GM19023 (cell line): ENCODE data around the gene CEP164.
A peak's percentile ranks its signal among the peaks of the same experiment; 100 is the strongest.
"Not testable (repeated sequence)": the region's sequence is repeated elsewhere in the genome, so short reads cannot be mapped to it uniquely, and the experiment has no call there.

Experiments
- ATAC-seq: cut with Tn5 transposase; IDR thresholded peaks from one replicate; pipeline ENCODE4 v1.9.1; 2021; ENCODE audit warnings: mild to moderate bottlenecking, moderate library complexity; ENCODE audit not compliant: unreplicated experiment

Gene CEP164

GRCh38 chr11:117303646-117304315 lies 23.9 kb upstream of the CEP164 start:
- no peak for ATAC-seq

GRCh38 chr11:117305145-117305544 lies 22.5 kb upstream of the CEP164 start:
- no peak for ATAC-seq

GRCh38 chr11:117309310-117309709 lies 18.3 kb upstream of the CEP164 start:
- no peak for ATAC-seq

DNA sequence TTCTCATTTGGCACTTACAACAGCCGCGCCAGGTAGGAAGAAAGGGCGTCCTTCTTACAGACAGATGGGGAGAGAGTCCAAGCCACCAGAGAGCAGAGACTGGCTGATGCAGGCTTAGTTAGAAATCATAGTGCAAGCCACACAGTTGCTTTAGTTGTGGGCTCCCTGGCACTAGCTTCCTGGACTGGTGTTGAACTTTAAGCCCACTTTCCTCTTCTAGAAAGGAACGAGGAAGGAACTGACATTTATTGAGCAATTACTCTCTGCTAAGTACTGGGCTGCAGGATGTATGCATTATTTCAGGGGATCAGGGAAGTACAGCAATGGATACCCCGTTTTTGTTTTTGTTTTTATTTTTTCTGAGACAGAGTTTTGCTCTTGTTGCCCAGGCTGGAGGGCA lies 14.6 kb upstream of the CEP164 start:
- no peak for ATAC-seq

- ATAC-seq: no peak
These were observed 13.6 kb upstream of the CEP164 start for GRCh38 chr11:117313828-117314768.

DNA sequence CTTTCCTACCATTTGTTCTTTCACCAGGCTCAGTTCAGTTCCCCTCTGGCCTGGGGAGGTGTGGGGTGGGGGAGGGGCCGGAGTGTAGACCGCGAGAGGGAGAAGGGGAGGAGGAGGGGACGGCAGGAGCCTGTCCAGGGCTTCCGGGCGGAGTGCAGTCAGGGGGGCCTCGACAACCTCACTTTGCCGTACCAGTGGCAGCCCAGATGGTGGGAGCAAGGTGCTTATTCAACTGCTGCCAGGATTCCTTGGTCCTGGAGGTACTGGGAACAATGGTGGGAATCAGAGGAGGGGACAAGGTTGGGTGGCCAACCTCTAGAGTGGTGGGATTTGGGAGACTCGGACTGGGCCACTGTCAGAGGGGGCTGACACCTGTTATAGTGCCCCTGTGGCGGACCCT lies 12.8 kb upstream of the CEP164 start:
- no peak for ATAC-seq

GRCh38 chr11:117315285-117316196 lies 12.1 kb upstream of the CEP164 start:
- no peak for ATAC-seq

- no peak for ATAC-seq
These were observed 11.3 kb upstream of the CEP164 start, which contains the start of gene BACE1 for GRCh38 chr11:117316197-117316961. Gene BACE1 (minus strand): TSS chr11:117316256. CDS start chr11:117315795, 461 bp downstream.

DNA sequence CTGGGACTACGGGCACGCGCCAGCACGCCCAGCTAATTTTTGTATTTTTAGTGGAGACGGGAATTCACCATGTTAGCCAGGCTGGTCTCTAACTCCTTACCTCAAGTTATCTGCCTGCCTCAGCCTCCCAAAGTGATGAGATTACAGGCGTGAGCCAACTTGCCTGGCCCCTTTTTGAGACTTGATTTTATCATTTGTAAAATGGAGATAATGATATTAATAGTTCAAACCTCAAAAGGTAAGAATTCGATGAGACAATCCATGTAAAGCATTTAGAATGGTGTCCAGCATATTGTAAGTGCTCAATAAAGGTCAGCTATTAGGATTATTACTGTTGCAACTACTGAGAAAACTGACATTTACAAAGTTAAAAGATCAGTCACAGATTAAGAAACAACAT lies 8.9 kb upstream of the CEP164 start:
- ATAC-seq: no peak

- no peak for ATAC-seq
These were observed 8.3 kb upstream of the CEP164 start for GRCh38 chr11:117319214-117319840.

DNA sequence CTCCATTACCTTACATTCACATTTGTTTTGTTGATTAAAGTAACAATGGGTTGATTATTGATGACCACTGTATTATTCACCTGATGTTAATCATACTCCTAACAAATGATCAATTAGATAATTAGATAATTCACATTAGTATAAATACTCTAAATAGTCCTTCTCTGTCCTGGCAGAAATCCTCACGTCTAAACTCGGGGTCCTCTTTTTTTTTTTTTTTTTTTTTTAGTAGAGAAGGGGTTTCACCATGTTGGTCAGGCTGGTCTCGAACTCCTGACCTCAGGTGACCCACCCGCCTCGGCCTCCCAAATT lies 443 bp upstream of the CEP164 start:
- not testable (repeated sequence) for ATAC-seq

DNA sequence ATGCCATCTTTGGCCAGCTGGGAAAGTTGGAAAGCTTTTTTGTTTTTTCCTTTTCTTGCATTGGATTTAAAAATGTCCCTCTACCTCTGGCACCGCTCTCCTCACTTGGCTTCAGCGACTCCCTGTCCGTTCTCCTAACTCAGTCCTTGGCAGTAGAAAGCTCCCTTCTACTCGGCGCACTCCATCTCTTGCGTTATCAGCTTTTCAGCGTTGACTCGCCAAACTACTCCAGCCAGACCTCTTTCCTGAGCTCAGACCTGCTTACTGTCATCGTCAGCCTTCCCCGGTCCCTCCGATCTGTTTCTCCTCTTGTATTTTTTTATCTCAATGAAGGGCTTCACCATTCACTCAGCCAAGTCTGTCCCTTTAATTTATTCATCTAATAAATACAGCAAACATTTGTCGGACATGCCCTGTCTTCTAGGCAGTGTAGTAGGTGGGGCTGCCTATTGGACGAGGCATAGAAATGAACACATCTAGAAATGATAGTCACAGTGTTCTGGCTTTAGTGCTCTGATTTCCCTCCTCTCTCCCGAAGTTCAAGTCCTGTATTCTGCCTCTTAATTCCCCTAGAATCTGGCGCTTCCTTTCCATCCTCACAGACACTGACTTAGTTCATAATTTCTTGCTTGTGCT lies 839 bp downstream of the CEP164 start:
- peak; percentile 1 for ATAC-seq

GRCh38 chr11:117332843-117333242 lies 5.2 kb downstream of the CEP164 start:
- ATAC-seq: no peak

DNA sequence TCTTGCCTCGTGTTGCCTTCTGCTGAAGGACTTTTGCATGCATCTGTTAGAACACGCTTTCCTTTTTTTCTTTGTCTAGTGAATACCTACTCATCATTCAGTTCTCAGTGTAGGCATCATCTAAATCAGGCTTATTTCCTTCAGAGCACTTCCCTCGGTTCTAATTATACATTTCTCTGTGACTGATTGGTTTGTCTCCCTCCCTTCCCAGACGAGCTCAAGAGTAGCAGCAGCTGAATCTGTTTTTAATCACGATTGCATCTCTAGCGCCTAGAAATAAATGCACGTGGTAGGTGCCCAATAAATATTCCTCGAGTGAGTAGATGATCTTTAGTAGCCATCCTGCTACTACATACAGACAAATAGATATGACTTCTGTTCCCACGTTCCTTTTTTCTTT lies 6.3 kb downstream of the CEP164 start:
- ATAC-seq: no peak

GRCh38 chr11:117334896-117335295 lies 7.2 kb downstream of the CEP164 start:
- no peak for ATAC-seq

DNA sequence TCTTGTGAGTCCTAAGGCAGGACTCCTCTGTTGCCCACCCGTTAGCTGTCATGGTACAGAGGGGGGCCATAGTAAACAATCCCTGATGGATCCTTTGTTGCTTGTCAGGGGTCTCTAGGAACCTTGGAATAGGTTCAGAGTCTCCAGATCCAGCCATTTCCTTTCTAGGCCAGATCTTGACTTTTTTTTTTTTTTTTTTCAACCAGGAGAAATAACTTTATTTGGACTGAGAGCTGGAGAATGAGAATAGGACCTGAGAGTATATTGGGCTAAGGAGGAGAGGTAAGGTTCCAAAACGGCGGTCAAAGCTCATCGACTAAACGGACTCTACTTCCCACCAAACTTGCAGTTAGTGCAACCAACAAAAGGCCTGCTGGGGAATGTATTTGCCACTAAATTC lies 7.7 kb downstream of the CEP164 start:
- no peak for ATAC-seq

GRCh38 chr11:117337076-117337475 lies 9.4 kb downstream of the CEP164 start:
- ATAC-seq: no peak

- no peak for ATAC-seq
These were observed 17.4 kb downstream of the CEP164 start for GRCh38 chr11:117345039-117345438.

GRCh38 chr11:117354550-117354949 lies 26.9 kb downstream of the CEP164 start:
- ATAC-seq: no peak
